ENCODE data around the gene CDH23.
A peak's percentile ranks its signal among the peaks of the same experiment; 100 is the strongest.

Gene CDH23

DNA sequence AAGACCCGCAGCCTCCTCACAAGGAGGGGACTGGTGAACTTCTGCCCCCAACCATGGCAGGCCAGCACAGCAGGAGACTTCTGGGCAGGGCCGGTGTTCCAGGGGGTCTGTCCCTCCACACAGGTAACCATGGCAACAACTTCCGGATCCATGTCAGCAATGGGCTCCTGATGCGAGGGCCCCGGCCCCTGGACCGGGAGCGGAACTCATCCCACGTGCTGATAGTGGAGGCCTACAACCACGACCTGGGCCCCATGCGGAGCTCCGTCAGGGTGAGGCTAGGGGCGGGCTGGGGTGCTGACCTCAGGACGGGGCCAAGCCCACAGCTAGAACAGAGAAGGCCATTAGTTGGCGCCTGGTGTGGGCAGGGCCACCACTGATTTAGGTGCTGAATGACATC, 328.5 kb downstream of the CDH23 start:
- DNase-seq (ENCODE audit: low read depth): no peak

- peak; percentile 53 for DNase-seq (ENCODE audit: low read depth)
These were observed 329.4 kb downstream of the CDH23 start for GRCh38 chr10:71725998-71726579.

GRCh38 chr10:71726580-71727104, 329.9 kb downstream of the CDH23 start:
- DNase-seq (ENCODE audit: low read depth): no peak

GRCh38 chr10:71727105-71727737, 330.5 kb downstream of the CDH23 start:
- no peak for DNase-seq (ENCODE audit: low read depth)

GRCh38 chr10:71727738-71728737, 331.3 kb downstream of the CDH23 start:
- DNase-seq (ENCODE audit: low read depth): no peak

- no peak for DNase-seq (ENCODE audit: low read depth)
These were observed 332.5 kb downstream of the CDH23 start for GRCh38 chr10:71729161-71729636.

GRCh38 chr10:71731791-71732190, 335.1 kb downstream of the CDH23 start:
- DNase-seq (ENCODE audit: low read depth): no peak

DNA sequence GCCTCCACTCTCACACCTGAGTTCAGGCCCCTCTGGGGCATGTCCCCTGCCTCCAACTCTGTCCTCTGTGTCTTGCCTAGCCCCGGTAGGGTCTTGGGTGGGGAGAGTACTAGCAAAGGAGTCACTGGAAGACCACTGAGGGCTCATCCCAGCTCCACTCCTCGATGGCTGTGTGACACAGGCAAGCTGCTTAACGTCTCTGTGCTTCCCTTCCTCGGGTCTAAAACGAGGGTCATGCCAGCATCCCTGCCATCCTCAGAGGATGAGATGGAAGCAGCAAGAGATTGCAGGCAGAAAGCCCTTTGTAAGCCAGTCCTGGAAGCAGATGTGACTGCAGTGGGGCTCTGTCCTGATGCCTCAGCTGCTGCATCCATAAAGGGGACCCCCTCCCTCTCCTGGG, 338.1 kb downstream of the CDH23 start:
- DNase-seq (ENCODE audit: low read depth): no peak

DNA sequence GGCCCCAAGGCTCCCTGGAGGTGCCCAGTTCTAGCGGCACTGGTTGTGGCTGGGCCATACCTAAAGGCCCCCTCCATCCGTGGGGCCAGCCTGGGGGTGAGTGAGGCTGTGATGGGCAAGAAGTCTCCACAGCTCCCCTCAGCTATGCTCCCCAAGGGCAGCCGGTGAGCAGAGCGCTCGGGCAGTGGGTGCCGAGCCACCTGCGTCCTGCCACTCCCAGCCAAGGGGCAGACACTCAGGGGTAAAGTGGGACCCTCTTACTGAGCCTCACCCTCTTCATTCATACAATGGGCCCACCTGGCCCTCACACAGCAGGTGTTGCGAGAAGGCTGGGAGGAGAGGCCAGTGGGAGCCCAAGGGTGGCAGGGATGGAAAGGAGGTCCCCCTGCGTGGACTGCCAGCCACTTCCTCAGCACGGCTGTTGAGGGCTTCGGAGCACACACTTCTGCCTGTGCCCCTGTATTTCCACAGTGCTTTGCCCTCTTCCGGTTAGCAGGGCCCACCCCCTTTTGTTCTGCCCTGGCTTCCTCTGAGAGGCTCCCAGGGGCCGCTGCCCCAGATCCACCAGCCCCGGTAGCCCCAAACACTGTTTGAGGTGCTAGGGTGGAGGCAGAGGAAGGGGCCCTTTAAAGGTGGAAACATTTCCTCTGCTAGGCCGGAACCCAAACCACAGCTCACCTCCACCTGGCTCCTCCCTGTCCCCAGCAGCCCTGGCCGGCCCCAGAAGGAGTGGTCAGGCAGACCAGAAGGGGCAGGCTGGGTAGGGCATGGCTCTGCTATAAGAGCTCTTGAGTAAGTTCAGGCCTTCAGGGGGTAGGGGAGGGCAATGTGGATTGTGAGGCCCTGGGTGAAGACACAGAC, 339.2 kb downstream of the CDH23 start:
- DNase-seq (ENCODE audit: low read depth): no peak

GRCh38 chr10:71736570-71736952, 339.8 kb downstream of the CDH23 start:
- DNase-seq (ENCODE audit: low read depth): no peak

- DNase-seq (ENCODE audit: low read depth): no peak
These were observed 340.5 kb downstream of the CDH23 start for GRCh38 chr10:71737001-71737833.

- DNase-seq (ENCODE audit: low read depth): no peak
These were observed 341.1 kb downstream of the CDH23 start for GRCh38 chr10:71737834-71738197.

DNA sequence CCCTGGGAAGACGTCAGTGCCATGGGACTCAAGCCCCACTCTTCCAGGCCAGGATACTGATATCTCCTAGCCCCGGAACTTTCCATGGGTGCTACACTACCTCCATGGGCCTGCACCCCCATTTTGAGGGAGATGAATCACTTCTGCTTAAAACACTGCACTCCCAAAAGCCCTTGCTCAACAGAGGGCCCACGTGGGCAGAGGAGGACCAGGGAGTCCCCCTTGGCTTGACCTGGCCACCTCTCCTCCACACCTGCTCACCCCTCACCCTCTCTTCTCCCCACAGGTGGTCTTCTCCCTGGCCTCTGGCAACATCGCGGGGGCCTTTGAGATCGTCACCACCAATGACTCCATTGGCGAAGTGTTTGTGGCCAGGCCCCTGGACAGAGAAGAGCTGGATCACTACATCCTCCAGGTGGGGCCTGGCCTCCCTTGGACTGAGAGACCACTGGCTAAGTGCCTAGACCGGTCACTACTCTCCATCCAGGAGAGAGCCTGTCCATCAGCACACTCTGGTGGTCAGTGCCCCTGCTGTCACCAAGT, 342.7 kb downstream of the CDH23 start:
- DNase-seq (ENCODE audit: low read depth): no peak

DNA sequence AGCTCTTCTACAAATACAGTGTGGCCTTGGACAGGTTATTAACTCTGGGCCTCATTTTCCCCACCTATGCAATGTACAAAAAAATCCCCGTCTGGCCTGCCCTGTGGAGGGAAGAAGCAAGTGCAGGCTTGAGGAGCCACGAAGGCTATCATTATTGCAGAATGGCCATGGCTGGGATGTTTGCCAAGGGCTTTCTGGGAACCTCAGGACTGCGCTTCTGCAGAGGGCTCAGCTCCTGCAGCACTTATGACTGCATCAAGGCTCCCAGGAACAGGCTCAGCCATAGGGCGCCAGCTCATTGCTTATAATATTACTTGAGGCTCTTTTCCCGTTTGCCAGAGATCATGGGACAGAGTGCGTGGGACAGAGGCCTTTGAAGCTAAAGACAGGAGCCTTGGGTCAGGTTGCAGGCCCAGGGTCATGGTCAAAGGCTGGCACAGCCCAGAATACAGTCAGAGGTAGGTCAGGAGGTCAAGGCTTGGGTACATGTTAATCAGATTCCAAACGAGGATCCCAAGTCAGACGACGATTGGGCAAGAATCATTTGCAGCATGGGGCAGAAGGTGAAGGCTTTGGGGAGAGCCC, 343.4 kb downstream of the CDH23 start:
- DNase-seq (ENCODE audit: low read depth): no peak

DNA sequence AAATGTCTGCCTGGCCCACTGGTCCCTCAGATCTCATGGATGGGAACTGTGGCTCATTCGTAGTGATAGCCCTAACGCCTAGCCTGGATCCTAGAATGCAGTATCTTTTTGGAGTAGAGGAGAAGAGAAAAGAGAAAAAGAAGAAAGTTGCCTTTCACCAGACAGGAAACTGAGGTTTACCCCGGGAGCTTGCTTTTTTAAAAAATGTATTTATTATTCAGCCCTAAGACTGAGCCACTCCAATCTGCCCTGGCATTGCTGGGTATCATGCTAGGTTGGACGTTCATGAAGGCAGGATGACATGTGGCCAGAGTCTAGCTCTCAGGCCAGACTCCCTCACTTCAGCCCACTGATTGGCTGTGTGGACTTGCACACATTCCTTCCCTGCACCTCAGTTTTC, 344.3 kb downstream of the CDH23 start:
- no peak for DNase-seq (ENCODE audit: low read depth)

DNA sequence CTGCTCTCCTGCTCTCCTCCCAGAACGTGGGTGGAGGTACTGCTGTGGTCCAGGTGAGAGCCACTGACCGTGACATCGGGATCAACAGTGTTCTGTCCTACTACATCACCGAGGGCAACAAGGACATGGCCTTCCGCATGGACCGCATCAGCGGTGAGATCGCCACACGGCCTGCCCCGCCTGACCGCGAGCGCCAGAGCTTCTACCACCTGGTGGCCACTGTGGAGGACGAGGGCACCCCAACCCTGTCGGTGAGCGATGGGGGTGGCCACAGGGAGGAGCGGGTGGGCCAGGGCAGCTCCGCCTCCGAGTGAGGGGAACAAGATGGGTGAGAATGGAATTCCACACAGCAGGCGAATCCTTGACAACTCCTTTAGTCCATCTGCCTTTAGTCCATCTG, 345.0 kb downstream of the CDH23 start:
- no peak for DNase-seq (ENCODE audit: low read depth)

DNA sequence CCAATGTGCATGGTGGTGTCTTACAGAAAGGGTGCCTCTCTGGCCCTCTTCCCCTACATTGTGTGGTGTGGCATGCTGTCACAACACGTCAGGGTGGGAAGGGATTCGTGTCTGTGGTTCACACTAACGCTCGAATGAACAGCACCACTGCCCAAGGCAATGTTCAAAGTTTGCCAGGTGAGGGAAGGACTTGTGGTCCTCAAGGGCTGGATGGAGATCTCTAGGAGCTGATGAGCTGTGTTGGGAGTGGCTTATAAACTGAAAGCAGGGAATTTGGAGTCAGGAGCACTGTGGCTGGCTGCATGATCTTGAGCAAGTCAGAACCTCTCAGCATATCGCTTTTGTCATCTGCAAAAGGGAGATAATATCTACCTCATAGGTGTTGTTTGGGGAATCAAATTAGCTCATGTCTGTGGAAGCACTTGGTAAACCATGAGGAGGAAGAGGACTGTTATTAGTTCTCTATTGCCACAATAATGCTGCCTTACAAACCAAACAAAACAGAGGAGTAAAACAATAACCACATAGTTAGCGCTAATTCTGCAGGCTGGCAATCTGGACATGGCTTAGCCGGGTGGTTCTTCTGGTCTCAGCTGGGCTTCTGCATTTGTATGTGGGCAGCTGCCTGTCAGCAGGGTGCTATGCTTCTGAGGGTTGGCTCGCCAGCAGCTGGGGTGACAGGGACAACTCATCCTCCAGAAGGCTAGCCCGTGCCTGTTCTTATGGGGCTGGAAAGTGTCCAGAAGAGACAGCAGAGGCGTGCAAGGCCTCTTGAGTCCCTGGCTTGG, 345.8 kb downstream of the CDH23 start:
- no peak for DNase-seq (ENCODE audit: low read depth)

GRCh38 chr10:71743089-71743838, 346.5 kb downstream of the CDH23 start:
- DNase-seq (ENCODE audit: low read depth): no peak

DNA sequence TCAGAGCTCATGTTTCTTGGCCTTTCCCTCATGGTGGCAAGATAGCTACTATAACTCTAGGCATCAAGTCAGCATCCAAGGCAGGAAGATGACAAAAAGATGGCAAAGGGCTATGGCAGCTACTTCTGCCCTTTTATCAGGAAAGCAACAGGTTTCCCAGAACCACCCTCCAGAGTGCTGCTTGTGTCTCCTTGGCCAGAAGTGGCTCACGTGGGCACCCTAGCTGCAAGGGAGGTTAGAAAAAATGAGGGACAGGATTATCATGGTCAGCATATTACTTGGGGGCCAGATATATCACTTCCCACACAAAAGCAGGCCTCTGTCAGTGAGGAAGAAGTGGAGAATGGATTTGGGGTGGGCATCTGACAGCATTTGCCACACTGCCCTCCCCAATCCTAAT, 347.1 kb downstream of the CDH23 start:
- no peak for DNase-seq (ENCODE audit: low read depth)

Data from stimulated activated CD8-positive, alpha-beta memory T cell treated with anti-CD3 and anti-CD28 coated beads, Interleukin-12 subunit alpha, Interleukin-12 subunit beta, amount 100 ng/mL, for 1 hour (primary cell).